Endothelial cell of umbilical vein (primary cell): Measurements from ENCODE around the gene FAM53A. TPM values are rescaled to one million over a fixed set of nuclear protein-coding genes. Genes with fewer than 3 reads are reported as not detected.

Experiments
- BruUV-seq: library from RNA; stranded (reverse); fragments of 400-500 nt; replicated peaks from 2 replicates; lab custom pipeline; 2021; lab: Mats Ljungman, UMichigan
- CTCF ChIA-PET: fragments of 300-600, 350-600 bp; sonication (Branson Sonifier 250); formaldehyde crosslinking; loops from one replicate; lab custom pipeline; 2021; ENCODE audit warnings: antibody characterized with exemption, inconsistent platforms; lab: Charles Lee
- POLR2A ChIA-PET: fragments of 300-600, 350-600 bp; sonication (Branson Sonifier 250); formaldehyde crosslinking; loops from one replicate; lab custom pipeline; 2021; ENCODE audit warnings: antibody characterized with exemption, inconsistent platforms; lab: Charles Lee
- DNase-seq: peaks from one replicate; pipeline ENCODE4 v3.0.0-alpha.2; 2011; ENCODE audit warnings: low read depth, low spot score
- FAIRE-seq: peaks from 2 replicates; lab custom pipeline; 2011; peaks lifted over from hg19 to GRCh38; lab: Jason Lieb, UNC
- H2AFZ ChIP-seq: 2 replicates; pipeline ENCODE4 v1.6.0; 2012; ENCODE audit warnings: low read depth, low read length, control low read depth, inconsistent platforms
- H3K27ac ChIP-seq: 2 replicates; pipeline ENCODE4 v1.5.1; 2011; ENCODE audit warnings: low read depth, mild to moderate bottlenecking, control low read depth, low read length, moderate library complexity; ENCODE audit not compliant: insufficient read depth
- H3K27me3 ChIP-seq, 2 experiments: 2 replicates each; pipeline versions ENCODE4 v1.6.0 to v1.6.1; 2011; ENCODE audit warnings: low read length in 2 of 2, mixed read lengths in 1 of 2; ENCODE audit not compliant: control insufficient read depth in 2 of 2, insufficient read depth in 2 of 2
- H3K36me3 ChIP-seq, 2 experiments: 2 replicates in 1 of 2; 3 replicates in 1 of 2; pipeline ENCODE4 v1.5.1; 2011; ENCODE audit warnings: low read length in 2 of 2, mild to moderate bottlenecking in 1 of 2, moderate library complexity in 1 of 2; ENCODE audit not compliant: control insufficient read depth in 2 of 2, insufficient read depth in 2 of 2; ENCODE audit errors: extremely low read depth in 1 of 2
- H3K4me1 ChIP-seq: 3 replicates; pipeline ENCODE4 v1.5.1; 2011; ENCODE audit warnings: mild to moderate bottlenecking, low read length; ENCODE audit not compliant: control insufficient read depth, insufficient read depth; ENCODE audit errors: extremely low read depth
- H3K4me2 ChIP-seq: 2 replicates; pipeline ENCODE4 v1.6.1; 2011; ENCODE audit warnings: low read length, control low read depth, mixed read lengths; ENCODE audit not compliant: insufficient read depth
- H3K4me3 ChIP-seq, 3 experiments: fragments of 200-600 bp in 1 of 3; sonication (generic), shearing (Covaris generic) in 1 of 3; replicated peaks in 1 of 3; 2 replicates each; pipeline ENCODE4 v1.5.1; 2011 to 2016; ENCODE audit warnings: control low read depth in 3 of 3, low read length in 3 of 3, mild to moderate bottlenecking in 2 of 3, inconsistent platforms in 1 of 3, low read depth in 1 of 3, moderate library complexity in 1 of 3; ENCODE audit not compliant: insufficient read depth in 1 of 3
- H3K79me2 ChIP-seq: 2 replicates; pipeline ENCODE4 v1.6.0; 2012; ENCODE audit warnings: low read length, inconsistent platforms; ENCODE audit not compliant: control insufficient read depth, insufficient read depth
- H3K9ac ChIP-seq: replicated peaks from 2 replicates; pipeline ENCODE3; 2011; ENCODE audit warnings: low read length, control low read depth; ENCODE audit not compliant: insufficient read depth; ENCODE audit errors: extremely low read depth
- H3K9me1 ChIP-seq: replicated peaks from 3 replicates; pipeline ENCODE4 v1.6.0; 2011; ENCODE audit warnings: mild to moderate bottlenecking, low read length; ENCODE audit not compliant: control insufficient read depth, insufficient read depth; ENCODE audit errors: extremely low read depth
- H3K9me3 ChIP-seq: replicated peaks from 2 replicates; pipeline ENCODE4 v1.5.1; 2012; ENCODE audit warnings: low read length, inconsistent platforms; ENCODE audit not compliant: control insufficient read depth, insufficient read depth
- H4K20me1 ChIP-seq: replicated peaks from 2 replicates; pipeline ENCODE3; 2011; ENCODE audit warnings: mild to moderate bottlenecking, low read length; ENCODE audit not compliant: control insufficient read depth, insufficient read depth; ENCODE audit errors: extremely low read depth
- CTCF ChIP-seq, 2 donors: IDR thresholded peaks; 1 replicate in 1 of 2; 2 replicates in 1 of 2; pipeline ENCODE4 v1.5.1; 2011; ENCODE audit warnings: low read length in 2 of 2, mild to moderate bottlenecking in 2 of 2, moderate library complexity in 2 of 2, control low read depth in 1 of 2, inconsistent platforms in 1 of 2, low read depth in 1 of 2; ENCODE audit not compliant: insufficient read depth in 1 of 2; ENCODE audit errors: extremely low read depth in 1 of 2
- EZH2 ChIP-seq: IDR thresholded peaks from 2 replicates; pipeline ENCODE4 v1.6.1; 2012; ENCODE audit warnings: borderline replicate concordance, low read depth, mild to moderate bottlenecking, moderate library complexity, low read length, inconsistent platforms; ENCODE audit not compliant: severe bottlenecking
- FOS ChIP-seq: IDR thresholded peaks from 2 replicates; pipeline ENCODE4 v1.6.1; 2011; ENCODE audit warnings: mild to moderate bottlenecking, low read length, moderate library complexity, borderline replicate concordance; ENCODE audit not compliant: insufficient read depth
- GATA2 ChIP-seq: IDR thresholded peaks from 2 replicates; pipeline ENCODE4 v1.7.0; 2011; ENCODE audit warnings: low read depth, mild to moderate bottlenecking, moderate library complexity, mixed read lengths, low read length; ENCODE audit not compliant: insufficient read length, insufficient read depth
- JUN ChIP-seq: IDR thresholded peaks from 2 replicates; pipeline ENCODE4 v1.6.1; 2011; ENCODE audit warnings: borderline replicate concordance, low read depth; ENCODE audit not compliant: insufficient read length, insufficient read depth
- MAX ChIP-seq: IDR thresholded peaks from 2 replicates; pipeline ENCODE4 v1.6.1; 2011; ENCODE audit not compliant: insufficient read depth, insufficient read length
- MYC ChIP-seq: IDR thresholded peaks from one replicate; pipeline ENCODE4 v1.6.1; 2011; ENCODE audit warnings: mild to moderate bottlenecking, low read depth, low read length
- POLR2A ChIP-seq: IDR thresholded peaks from 2 replicates; pipeline ENCODE4 v1.6.1; 2012; ENCODE audit warnings: low read depth, mild to moderate bottlenecking, control low read depth, low read length
- POLR2AphosphoS5 ChIP-seq: IDR thresholded peaks from 2 replicates; pipeline ENCODE4 v1.6.1; 2012; ENCODE audit warnings: low read depth, mild to moderate bottlenecking, control low read depth, low read length, moderate library complexity; ENCODE audit not compliant: insufficient read depth
- dilution Hi-C: fragments of 300-500 bp; cut with MboI; formaldehyde crosslinking; loops from one replicate; pipeline ENCODE4 v1.15.0; 2019; ENCODE audit warnings: low sequenced_read_pairs; ENCODE audit not compliant: extremely low pct_ligation_motif_present
- intact Hi-C: fragments of 100-400 bp; cut with micrococcal nuclease; formaldehyde crosslinking; loops from one replicate; pipeline ENCODE4 v1.10.0; 2022
- polyA plus RNA-seq, 4 experiments: library from polyadenylated mRNA; depleted of rRNA in 3 of 4; stranded (reverse) in 3 of 4; unstranded in 1 of 4; fragments of >200 nt; gene quantifications; 2 replicates each; pipeline versions ENCODE4 v1.2.1 to v1.2.3, GENCODE V29; 2011 to 2012; ENCODE audit warnings: missing spikeins in 1 of 4
- total RNA-seq: library from RNA; stranded (reverse); gene quantifications from 2 replicates; pipeline ENCODE4 v1.2.3, GENCODE V29; 2021

FAM53A gene
- total and polyA plus RNA-seq, 2 donors (not counting 3 experiments of a cell fraction or from before 2014, with no cell fraction given): 1.3 to 1.7 TPM

- no peaks in the 10 kb centered on the region for H3K79me2 ChIP-seq
- H3K4me1 ChIP-seq: no peaks in the 10 kb centered on the region
- H3K27ac ChIP-seq: no peak overlapping the region
- H3K27me3 ChIP-seq: no peaks in the 10 kb centered on the region
- no peak overlapping the region for H3K9ac ChIP-seq
- no peak overlapping the region for H3K4me3 ChIP-seq
- ChIA-PET CTCF (no interaction called here), POLR2A (no interaction called here)
- TF ChIP-seq CTCF (IDR thresholded peaks at IDR 0.05; ENCODE audit: extremely low read depth in 1 of 2, insufficient read depth in 1 of 2, low read depth in 1 of 2, low read length in 2 of 2) (no peak), POLR2AphosphoS5 (no peak), MYC (no peak), POLR2A (no peak), EZH2 (no peak), FOS (no peak), JUN (no peak), MAX (no peak), GATA2 (no peak)
- no TSS peak for BruUV-seq
- dilution Hi-C loops (no loop called here), intact Hi-C loops (no loop called here)
- H3K9me1 ChIP-seq: no peaks in the 10 kb centered on the region
- no peak for FAIRE-seq
- no peaks in the 10 kb centered on the region for H3K9me3 ChIP-seq
- DNase-seq: no peak
- H3K36me3 ChIP-seq: no peaks in the 10 kb centered on the region
- no peak overlapping the region for H3K4me2 ChIP-seq
- no peaks in the 10 kb centered on the region for H4K20me1 ChIP-seq
- no peak overlapping the region for H2AFZ ChIP-seq
Measured at GRCh38 chr4:1644891-1645657, 39.0 kb downstream of the FAM53A start.
